ENCODE data around the gene PPFIA1. TPM values are rescaled to one million over a fixed set of nuclear protein-coding genes. Genes with fewer than 3 reads are reported as not detected.

Gene PPFIA1
- total RNA-seq, 1 donor from 2014 or later, result 29.3 TPM

DNA sequence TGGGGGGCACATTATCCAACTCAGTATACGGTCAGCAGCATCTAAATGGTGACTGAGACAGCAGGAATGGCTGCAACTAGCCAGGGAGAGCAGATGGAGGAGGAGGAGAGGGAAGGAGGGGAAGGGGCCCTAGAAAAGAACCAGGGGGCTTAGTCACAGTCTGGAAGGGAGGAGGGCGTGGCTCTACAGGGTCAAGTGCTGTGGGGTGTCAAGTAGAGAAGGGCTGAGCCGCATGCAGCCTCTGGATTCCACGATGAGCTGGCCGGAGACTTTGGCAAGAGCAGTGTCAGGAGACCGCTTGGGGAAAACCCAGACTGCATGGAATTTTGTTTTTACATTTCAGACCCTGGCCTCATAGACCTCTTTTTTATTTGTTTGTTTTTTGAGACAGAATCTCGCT, 25.8 kb upstream of the PPFIA1 start:
- H3K9me3 ChIP-seq, result no peaks in the 10 kb centered on the region
- TF ChIP-seq, protein P1, sequence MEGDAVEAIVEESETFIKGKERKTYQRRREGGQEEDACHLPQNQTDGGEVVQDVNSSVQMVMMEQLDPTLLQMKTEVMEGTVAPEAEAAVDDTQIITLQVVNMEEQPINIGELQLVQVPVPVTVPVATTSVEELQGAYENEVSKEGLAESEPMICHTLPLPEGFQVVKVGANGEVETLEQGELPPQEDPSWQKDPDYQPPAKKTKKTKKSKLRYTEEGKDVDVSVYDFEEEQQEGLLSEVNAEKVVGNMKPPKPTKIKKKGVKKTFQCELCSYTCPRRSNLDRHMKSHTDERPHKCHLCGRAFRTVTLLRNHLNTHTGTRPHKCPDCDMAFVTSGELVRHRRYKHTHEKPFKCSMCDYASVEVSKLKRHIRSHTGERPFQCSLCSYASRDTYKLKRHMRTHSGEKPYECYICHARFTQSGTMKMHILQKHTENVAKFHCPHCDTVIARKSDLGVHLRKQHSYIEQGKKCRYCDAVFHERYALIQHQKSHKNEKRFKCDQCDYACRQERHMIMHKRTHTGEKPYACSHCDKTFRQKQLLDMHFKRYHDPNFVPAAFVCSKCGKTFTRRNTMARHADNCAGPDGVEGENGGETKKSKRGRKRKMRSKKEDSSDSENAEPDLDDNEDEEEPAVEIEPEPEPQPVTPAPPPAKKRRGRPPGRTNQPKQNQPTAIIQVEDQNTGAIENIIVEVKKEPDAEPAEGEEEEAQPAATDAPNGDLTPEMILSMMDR (IDR thresholded peaks at IDR 0.05), result no peak

DNA sequence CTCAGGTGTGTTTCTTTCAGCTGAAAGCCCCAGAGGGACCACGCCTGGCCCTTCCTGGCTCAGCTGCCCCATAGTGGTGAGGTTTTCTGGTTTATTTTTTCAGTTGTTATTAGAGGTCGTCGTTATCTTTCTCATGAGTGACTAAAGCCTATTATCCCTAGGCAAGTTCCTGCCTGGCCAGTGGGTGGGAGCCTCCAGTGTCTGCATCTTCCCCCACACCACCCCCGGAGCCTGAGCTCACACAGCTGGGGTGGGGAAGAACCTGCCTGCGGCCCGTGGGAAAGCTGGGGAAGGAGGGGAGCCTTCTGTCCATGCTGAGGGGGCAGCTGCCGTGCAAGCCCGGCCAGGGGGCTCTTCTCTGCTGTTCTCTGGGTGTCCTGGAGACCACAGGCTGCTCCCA, 24.3 kb upstream of the PPFIA1 start:
- H3K36me3 ChIP-seq, result no peaks in the 10 kb centered on the region
- H3K4me1 ChIP-seq, result peaks cover 0 to 1% of the 10 kb centered on the region in 2 donors
- H3K27ac ChIP-seq, result no peak overlapping the region
- no peaks in the 10 kb centered on the region for H3K9me3 ChIP-seq
- no peak overlapping the region for H3K4me3 ChIP-seq
- no peak for DNase-seq (ENCODE audit: low spot score in 2 of 2)
- TF ChIP-seq, protein P1 (IDR thresholded peaks at IDR 0.05), result no peak
- H3K27me3 ChIP-seq, result no peaks in the 10 kb centered on the region
- intact Hi-C loops (cut with DNase I), result no loop called here

More for the DNA sequence above, 25.8 kb upstream of the PPFIA1 start:
- Histone ChIP-seq H3K36me3 (no peaks in the 10 kb centered on the region), H3K4me3 (no peak overlapping the region), H3K4me1 (no peaks in the 10 kb centered on the region), H3K27ac (no peak overlapping the region), H3K27me3 (no peaks in the 10 kb centered on the region)
- intact Hi-C loops (cut with DNase I), result no loop called here
- no peak for DNase-seq (ENCODE audit: low spot score in 2 of 2)

DNA sequence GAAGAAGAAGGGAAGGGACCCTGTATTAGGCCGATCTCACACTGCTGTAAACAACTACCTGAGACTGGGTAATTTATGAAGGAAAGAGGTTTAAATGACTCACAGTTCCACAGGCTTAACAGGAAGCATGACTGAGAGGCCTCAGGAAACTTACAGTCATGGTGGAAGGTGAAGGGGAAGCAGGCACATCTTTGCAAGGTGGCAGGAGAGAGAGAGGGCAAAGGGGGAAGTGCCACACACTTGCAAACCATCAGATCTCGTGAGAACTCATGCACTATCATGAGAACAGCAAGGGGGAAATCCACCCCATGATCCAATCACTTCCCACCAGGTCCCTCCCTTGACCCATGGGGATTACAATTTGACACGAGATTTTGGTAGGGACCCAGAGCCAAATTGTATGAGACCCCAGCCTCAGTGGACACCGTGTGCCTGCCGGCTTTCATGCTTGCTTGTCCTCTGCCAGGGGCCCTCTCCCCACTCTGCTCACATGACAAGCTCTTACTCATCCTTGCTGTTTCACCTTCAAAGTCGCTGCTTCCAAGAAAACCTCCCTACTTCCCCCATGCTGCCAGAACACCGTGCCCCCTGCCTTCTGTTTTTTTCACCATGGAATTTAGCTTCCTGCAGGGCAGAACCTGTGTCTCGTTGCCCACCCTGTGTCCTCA, 23.3 kb upstream of the PPFIA1 start:
- H3K4me3 ChIP-seq, result no peak overlapping the region
- no peaks in the 10 kb centered on the region for H3K27me3 ChIP-seq
- intact Hi-C loops (cut with DNase I), result no loop called here
- no peaks in the 10 kb centered on the region for H3K9me3 ChIP-seq
- H3K4me1 ChIP-seq, result peaks cover 0 to 9% of the 10 kb centered on the region in 2 donors
- no peak for DNase-seq (ENCODE audit: low spot score in 2 of 2)
- no peaks in the 10 kb centered on the region for H3K36me3 ChIP-seq
- no peak overlapping the region for H3K27ac ChIP-seq
- TF ChIP-seq, protein P1 (IDR thresholded peaks at IDR 0.05), result no peak

DNA sequence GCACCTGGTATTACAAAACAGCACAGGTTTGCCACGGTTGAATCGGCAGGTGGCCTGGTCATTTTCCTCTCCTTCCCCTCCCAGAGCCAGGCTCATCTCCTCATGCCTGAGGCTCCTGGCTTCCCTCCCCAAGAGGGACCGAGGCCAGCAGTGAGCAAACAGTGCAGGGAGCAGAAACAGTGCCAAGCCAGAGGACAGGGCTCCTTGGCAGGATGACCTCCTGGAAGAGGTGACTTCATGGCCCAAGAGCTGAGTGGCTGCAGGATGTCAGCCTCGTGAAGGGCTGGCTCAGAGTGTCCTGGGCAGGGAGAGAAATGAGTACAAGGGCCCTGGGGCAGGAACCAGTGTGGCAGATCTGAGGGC, 22.8 kb upstream of the PPFIA1 start:
- DNase-seq (ENCODE audit: low spot score in 2 of 2), result no peak
- intact Hi-C loops (cut with DNase I), result no loop called here
- Histone ChIP-seq H3K36me3 (no peaks in the 10 kb centered on the region), H3K27me3 (no peaks in the 10 kb centered on the region), H3K4me1 (peaks cover 0 to 11% of the 10 kb centered on the region in 2 donors), H3K9me3 (no peaks in the 10 kb centered on the region), H3K27ac (no peak overlapping the region), H3K4me3 (no peak overlapping the region)
- TF ChIP-seq, protein P1 (IDR thresholded peaks at IDR 0.05), result no peak

DNA sequence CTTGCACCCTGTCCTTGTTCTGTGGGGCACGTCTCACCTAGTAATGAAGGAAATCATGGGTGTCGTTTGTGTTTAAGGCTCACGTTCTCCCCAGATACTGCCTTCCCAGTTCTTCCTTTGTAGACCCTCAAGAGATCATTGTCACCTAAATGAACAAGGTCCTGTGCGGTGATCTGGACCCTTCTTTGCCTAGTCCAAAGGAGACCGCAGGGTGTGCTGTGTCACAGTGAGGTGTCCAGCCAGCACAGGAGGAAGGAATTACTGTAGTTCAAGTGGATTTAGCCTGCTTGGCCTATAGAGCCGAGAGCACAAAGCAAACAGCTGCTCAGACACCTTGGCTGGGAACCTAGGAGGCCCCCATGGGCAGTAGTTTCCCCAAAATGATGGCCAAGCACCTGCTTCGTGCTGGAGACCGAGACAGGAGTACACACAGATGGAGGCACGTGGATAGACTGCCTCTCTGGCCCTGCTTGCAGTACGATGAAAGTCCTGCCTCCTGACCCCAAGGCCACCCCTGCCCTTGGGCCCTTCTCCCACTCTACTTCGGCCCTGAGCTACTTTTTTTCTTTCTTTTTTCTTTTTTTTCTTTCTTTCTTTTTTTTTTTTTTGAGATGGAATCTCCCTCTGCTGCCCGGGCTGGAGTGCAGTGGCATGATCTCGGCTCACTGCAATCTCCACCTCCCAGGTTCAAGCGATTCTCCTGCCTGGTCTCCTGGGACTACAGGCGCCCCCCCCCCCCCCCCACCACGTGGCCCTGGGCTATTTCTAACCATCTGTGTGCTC, 19.4 kb upstream of the PPFIA1 start:
- Histone ChIP-seq H3K36me3 (no peaks in the 10 kb centered on the region), H3K27me3 (no peaks in the 10 kb centered on the region), H3K9me3 (no peaks in the 10 kb centered on the region), H3K4me1 (peaks cover 0 to 11% of the 10 kb centered on the region in 2 donors), H3K27ac (peak overlapping the region; percentile 83 to 86), H3K4me3 (no peak overlapping the region)
- TF ChIP-seq, protein P1 (IDR thresholded peaks at IDR 0.05), result no peak
- intact Hi-C loops (cut with DNase I), result no loop called here
- DNase-seq (ENCODE audit: low spot score in 2 of 2), result no peak
